Liver (tissue), 9 donors: ENCODE data around the gene GMEB2. TPM values are rescaled to one million over a fixed set of nuclear protein-coding genes. Genes with fewer than 3 reads are reported as not detected.

Experiments used
- DNase-seq: peaks from one replicate; pipeline ENCODE4 v3.0.0-alpha.2; 2017; ENCODE audit warnings: low spot score
- H3K27ac ChIP-seq, 2 donors: one replicate each; pipeline ENCODE4 v1.7.0; 2013; ENCODE audit warnings: inconsistent platforms in 2 of 2, low read length in 2 of 2, control low read depth in 1 of 2, low read depth in 1 of 2, mild to moderate bottlenecking in 1 of 2
- H3K27me3 ChIP-seq, 4 donors: one replicate each; pipeline versions ENCODE4 v1.6.1 to v1.7.0; 2013; ENCODE audit warnings: low read length in 3 of 4, inconsistent platforms in 1 of 4, mild to moderate bottlenecking in 1 of 4, moderate library complexity in 1 of 4; ENCODE audit not compliant: control insufficient read depth in 4 of 4, insufficient read depth in 4 of 4
- H3K36me3 ChIP-seq, 4 donors: one replicate each; pipeline versions ENCODE4 v1.6.1 to v1.7.0; 2013; ENCODE audit warnings: low read length in 3 of 4, mild to moderate bottlenecking in 3 of 4, low read depth in 1 of 4, moderate library complexity in 1 of 4; ENCODE audit not compliant: control insufficient read depth in 4 of 4, insufficient read depth in 3 of 4
- H3K4me1 ChIP-seq, 4 donors: one replicate each; pipeline versions ENCODE4 v1.6.1 to v1.7.0; 2013; ENCODE audit warnings: low read length in 3 of 4, mild to moderate bottlenecking in 3 of 4, moderate library complexity in 1 of 4; ENCODE audit not compliant: control insufficient read depth in 4 of 4, insufficient read depth in 4 of 4
- H3K4me3 ChIP-seq, 3 donors: one replicate each; pipeline versions ENCODE4 v1.6.1 to v1.7.0; 2013; ENCODE audit warnings: low read length in 3 of 3, control low read depth in 1 of 3, low read depth in 1 of 3, mild to moderate bottlenecking in 1 of 3
- H3K9ac ChIP-seq, 2 donors: one replicate each; pipeline ENCODE4 v1.7.0; 2013; ENCODE audit warnings: low read length in 2 of 2, mild to moderate bottlenecking in 2 of 2, moderate library complexity in 2 of 2, control low read depth in 1 of 2, low read depth in 1 of 2
- H3K9me3 ChIP-seq, 4 donors: one replicate each; pipeline versions ENCODE4 v1.6.1 to v1.7.0; 2013; ENCODE audit warnings: low read length in 3 of 4; ENCODE audit not compliant: control insufficient read depth in 4 of 4
- ATF3 ChIP-seq: IDR thresholded peaks from 2 replicates; pipeline ENCODE4 v1.6.1; 2016; ENCODE audit warnings: antibody characterized with exemption
- CTCF ChIP-seq: fragments of 150-350 bp; IDR thresholded peaks from 2 replicates; pipeline ENCODE4 v1.5.1; 2017; ENCODE audit warnings: improper control_type of control experiment, low read depth, low read length; ENCODE audit not compliant: missing input control
- EGR1 ChIP-seq, 2 donors: IDR thresholded peaks; 2 replicates each; pipeline ENCODE4 v1.6.1; 2016 to 2018; ENCODE audit warnings: antibody characterized with exemption in 2 of 2, low read depth in 2 of 2
- FOXA1 ChIP-seq: IDR thresholded peaks from 2 replicates; pipeline ENCODE4 v1.6.1; 2016; ENCODE audit warnings: antibody characterized with exemption
- FOXA2 ChIP-seq: IDR thresholded peaks from 2 replicates; pipeline ENCODE4 v1.6.1; 2016; ENCODE audit warnings: antibody characterized with exemption
- GABPA ChIP-seq, 2 donors: IDR thresholded peaks in 1 of 2; conservative IDR thresholded peaks in 1 of 2; 2 replicates each; pipeline ENCODE4 v1.6.1; 2016; ENCODE audit warnings: antibody characterized with exemption in 2 of 2, mild to moderate bottlenecking in 1 of 2, moderate library complexity in 1 of 2
- HNF4A ChIP-seq, 2 donors: conservative IDR thresholded peaks; 2 replicates each; pipeline ENCODE4 v1.6.1; 2016; ENCODE audit warnings: antibody characterized with exemption in 2 of 2, mild to moderate bottlenecking in 2 of 2
- HNF4G ChIP-seq: IDR thresholded peaks from 2 replicates; pipeline ENCODE4 v1.6.1; 2016; ENCODE audit warnings: antibody characterized with exemption
- JUND ChIP-seq, 2 donors: IDR thresholded peaks; 2 replicates each; pipeline ENCODE4 v1.6.1; 2016; ENCODE audit warnings: antibody characterized with exemption in 2 of 2
- MAX ChIP-seq: IDR thresholded peaks from 2 replicates; pipeline ENCODE4 v1.6.1; 2016; ENCODE audit warnings: antibody characterized with exemption
- NR2F2 ChIP-seq: IDR thresholded peaks from 2 replicates; pipeline ENCODE4 v1.6.1; 2016; ENCODE audit warnings: antibody characterized with exemption
- RAD21 ChIP-seq, 2 donors: IDR thresholded peaks; 2 replicates each; pipeline ENCODE4 v1.6.1; 2016; ENCODE audit warnings: antibody characterized with exemption in 2 of 2, mild to moderate bottlenecking in 2 of 2
- REST ChIP-seq: IDR thresholded peaks from 2 replicates; pipeline ENCODE4 v1.6.1; 2016; ENCODE audit warnings: antibody characterized with exemption, mild to moderate bottlenecking
- RXRA ChIP-seq, 2 donors: IDR thresholded peaks; 2 replicates each; pipeline ENCODE4 v1.6.1; 2017 to 2018; ENCODE audit warnings: antibody characterized with exemption in 2 of 2, mild to moderate bottlenecking in 1 of 2
- SP1 ChIP-seq: IDR thresholded peaks from 2 replicates; pipeline ENCODE4 v1.6.1; 2018; ENCODE audit warnings: antibody characterized with exemption, mild to moderate bottlenecking
- TAF1 ChIP-seq: conservative IDR thresholded peaks from 2 replicates; pipeline ENCODE4 v1.6.1; 2016; ENCODE audit warnings: antibody characterized with exemption, mild to moderate bottlenecking
- YY1 ChIP-seq: IDR thresholded peaks from 2 replicates; pipeline ENCODE4 v1.6.1; 2016; ENCODE audit warnings: antibody characterized with exemption, mild to moderate bottlenecking
- ZBTB33 ChIP-seq: IDR thresholded peaks from 2 replicates; pipeline ENCODE4 v1.6.1; 2016; ENCODE audit warnings: antibody characterized with exemption
- WGBS: extraction: QIAGEN DNeasy Blood & Tissue Kit; methylation state at CpG from one replicate; pipeline ENCODE4 v1.1.7; 2013; 5-methylcytosine and 5-hydroxymethylcytosine counted together
- polyA plus RNA-seq, 2 donors: library from polyadenylated mRNA; stranded (reverse) in 1 of 2; unstranded in 1 of 2; fragments of 200-250 nt in 1 of 2; fragments of >200 nt in 1 of 2; fragmentation: Nextera tagmentation in 1 of 2; extraction: Ambion mirVana in 1 of 2; gene quantifications; one replicate each; pipeline versions ENCODE4 v1.2.1 to v1.2.3, GENCODE V29; 2013 to 2015
- total RNA-seq, 2 donors: library from RNA; depleted of rRNA; stranded (reverse); fragments of >200 nt; gene quantifications; one replicate each; pipeline ENCODE4 v1.2.3, GENCODE V29; 2014
- donor health status: healthy.
- donor health status: healthy.
- donor health status: healthy.
- donor health status: healthy.
- donor health status: healthy.

Gene GMEB2
- total and polyA plus RNA-seq, 4 donors, result 1.3 to 8.6 (median 5.3) TPM

- no peak for TF ChIP-seq REST
- TF ChIP-seq GABPA (IDR thresholded peaks at IDR 0.05 in 1 of 2, conservative IDR thresholded peaks at IDR 0.05 in 1 of 2), result no peak
- no peak for TF ChIP-seq YY1
- TF ChIP-seq HNF4G, result no peak
- TF ChIP-seq MAX, result no peak
- TF ChIP-seq SP1, result no peak
These were observed 35.9 kb upstream of the GMEB2 start (continued) for GRCh38 chr20:63662813-63663189.

- 95% methylated on average over 33 of the region's 33 CpGs for WGBS
- no peaks in the 10 kb centered on the region for H3K9me3 ChIP-seq
- no peak overlapping the region for H3K4me3 ChIP-seq
- H3K27ac ChIP-seq, result no peak overlapping the region
- DNase-seq, result no peak
- peaks cover 2 to 30% (median 14%) of the 10 kb centered on the region in 4 donors for H3K36me3 ChIP-seq
- H3K4me1 ChIP-seq, result peaks cover 3 to 19% (median 16%) of the 10 kb centered on the region in 4 donors
- no peak overlapping the region for H3K9ac ChIP-seq
- TF ChIP-seq TAF1, result no peak
- no peak for TF ChIP-seq ZBTB33
- TF ChIP-seq HNF4G, result no peak
- TF ChIP-seq NR2F2, result no peak
- TF ChIP-seq FOXA1, result no peak
- TF ChIP-seq HNF4A (conservative IDR thresholded peaks at IDR 0.05), result no peak
- no peak for TF ChIP-seq GABPA (IDR thresholded peaks at IDR 0.05 in 1 of 2, conservative IDR thresholded peaks at IDR 0.05 in 1 of 2)
- no peak for TF ChIP-seq SP1
- no peak for TF ChIP-seq FOXA2
- TF ChIP-seq RXRA (IDR thresholded peaks at IDR 0.05), result no peak
- TF ChIP-seq EGR1 (IDR thresholded peaks at IDR 0.05; ENCODE audit: low read depth in 2 of 2), result no peak
- no peak for TF ChIP-seq MAX
- no peak for TF ChIP-seq ATF3
- TF ChIP-seq YY1, result no peak
- TF ChIP-seq JUND (IDR thresholded peaks at IDR 0.05), result no peak
- no peak for TF ChIP-seq REST
- no peak for TF ChIP-seq RAD21 (IDR thresholded peaks at IDR 0.05)
- TF ChIP-seq CTCF, result no peak
- no peaks in the 10 kb centered on the region for H3K27me3 ChIP-seq
These were observed 35.3 kb upstream of the GMEB2 start for GRCh38 chr20:63661959-63662812.
